ENCODE data around the gene PRDM16. TPM values are rescaled to one million over a fixed set of nuclear protein-coding genes. Genes with fewer than 3 reads are reported as not detected.

Gene PRDM16
- polyA plus RNA-seq, 1 experiment, result 0.06 TPM

DNA sequence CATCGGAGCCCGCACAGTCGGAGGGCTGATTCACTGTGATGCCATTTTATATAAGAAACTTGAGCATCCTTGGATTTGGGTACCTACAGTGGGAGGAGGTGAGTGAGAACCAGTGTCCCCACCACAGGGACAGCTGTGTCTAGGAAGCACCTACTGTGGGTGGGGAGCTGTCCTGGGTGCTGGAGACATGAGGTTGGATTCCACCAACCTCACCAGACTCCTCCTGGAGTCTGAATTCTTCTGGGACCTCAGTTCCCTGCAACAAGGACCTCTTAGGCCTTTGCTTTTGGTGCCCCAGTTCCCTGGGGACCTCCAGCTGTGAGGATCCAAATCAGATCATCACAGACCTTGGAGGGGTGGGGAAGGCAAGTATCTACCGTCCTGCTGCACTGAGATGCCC, 188.8 kb downstream of the PRDM16 start:
- H3K27me3 ChIP-seq (ENCODE audit: control insufficient read depth, insufficient read depth, low read length), result no peaks in the 10 kb centered on the region
- H3K27ac ChIP-seq (ENCODE audit: low read depth, low read length), result no peak overlapping the region
- ChIA-PET POLR2A (no interaction called here), CTCF (no interaction called here)
- no peak overlapping the region for H3K4me3 ChIP-seq (ENCODE audit: low read depth, low read length)
- no peak for DNase-seq (ENCODE audit: low read depth, low spot score)
- TF ChIP-seq, protein P1, sequence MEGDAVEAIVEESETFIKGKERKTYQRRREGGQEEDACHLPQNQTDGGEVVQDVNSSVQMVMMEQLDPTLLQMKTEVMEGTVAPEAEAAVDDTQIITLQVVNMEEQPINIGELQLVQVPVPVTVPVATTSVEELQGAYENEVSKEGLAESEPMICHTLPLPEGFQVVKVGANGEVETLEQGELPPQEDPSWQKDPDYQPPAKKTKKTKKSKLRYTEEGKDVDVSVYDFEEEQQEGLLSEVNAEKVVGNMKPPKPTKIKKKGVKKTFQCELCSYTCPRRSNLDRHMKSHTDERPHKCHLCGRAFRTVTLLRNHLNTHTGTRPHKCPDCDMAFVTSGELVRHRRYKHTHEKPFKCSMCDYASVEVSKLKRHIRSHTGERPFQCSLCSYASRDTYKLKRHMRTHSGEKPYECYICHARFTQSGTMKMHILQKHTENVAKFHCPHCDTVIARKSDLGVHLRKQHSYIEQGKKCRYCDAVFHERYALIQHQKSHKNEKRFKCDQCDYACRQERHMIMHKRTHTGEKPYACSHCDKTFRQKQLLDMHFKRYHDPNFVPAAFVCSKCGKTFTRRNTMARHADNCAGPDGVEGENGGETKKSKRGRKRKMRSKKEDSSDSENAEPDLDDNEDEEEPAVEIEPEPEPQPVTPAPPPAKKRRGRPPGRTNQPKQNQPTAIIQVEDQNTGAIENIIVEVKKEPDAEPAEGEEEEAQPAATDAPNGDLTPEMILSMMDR (IDR thresholded peaks at IDR 0.05; ENCODE audit: low read depth, low read length), result no peak
- peaks cover 27% of the 10 kb centered on the region for H3K9me3 ChIP-seq (ENCODE audit: control insufficient read depth, insufficient read depth, low read length)

DNA sequence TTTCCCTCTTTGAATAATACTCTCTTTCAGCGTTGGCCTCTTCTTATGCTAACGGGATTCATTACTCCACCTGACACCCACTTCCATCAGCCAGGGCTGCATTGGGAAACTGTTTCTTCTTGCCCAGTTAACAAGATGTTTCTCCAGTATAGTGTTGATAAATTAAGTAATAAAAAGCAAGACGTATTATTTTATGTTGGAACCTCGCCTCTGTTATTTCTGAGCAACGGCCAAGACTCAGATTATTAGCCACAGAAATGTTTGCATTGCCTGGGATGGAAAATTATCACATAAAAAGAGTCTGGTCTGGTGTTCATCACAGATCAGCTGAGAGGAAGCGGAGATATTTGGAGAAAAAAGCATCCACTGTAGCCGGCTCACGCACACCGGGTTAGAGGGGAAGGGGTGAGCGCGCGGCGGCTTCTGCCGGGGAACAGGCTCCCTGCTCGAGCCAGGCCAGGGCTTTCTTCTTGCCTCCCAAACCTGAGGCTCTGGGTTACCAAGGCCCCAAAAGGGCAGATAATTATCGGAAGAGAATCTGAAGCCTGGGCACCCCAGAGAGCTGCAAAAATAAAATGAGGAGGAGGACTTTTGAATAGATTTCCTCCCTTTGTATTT, 189.5 kb downstream of the PRDM16 start:
- H3K27ac ChIP-seq (ENCODE audit: low read depth, low read length), result no peak overlapping the region
- H3K27me3 ChIP-seq (ENCODE audit: control insufficient read depth, insufficient read depth, low read length), result no peaks in the 10 kb centered on the region
- TF ChIP-seq, protein P1 (IDR thresholded peaks at IDR 0.05; ENCODE audit: low read depth, low read length), result no peak
- no peak overlapping the region for H3K4me3 ChIP-seq (ENCODE audit: low read depth, low read length)
- no peak for DNase-seq (ENCODE audit: low read depth, low spot score)
- ChIA-PET POLR2A (no interaction called here), CTCF (no interaction called here)
- H3K9me3 ChIP-seq (ENCODE audit: control insufficient read depth, insufficient read depth, low read length), result peaks cover 32% of the 10 kb centered on the region

DNA sequence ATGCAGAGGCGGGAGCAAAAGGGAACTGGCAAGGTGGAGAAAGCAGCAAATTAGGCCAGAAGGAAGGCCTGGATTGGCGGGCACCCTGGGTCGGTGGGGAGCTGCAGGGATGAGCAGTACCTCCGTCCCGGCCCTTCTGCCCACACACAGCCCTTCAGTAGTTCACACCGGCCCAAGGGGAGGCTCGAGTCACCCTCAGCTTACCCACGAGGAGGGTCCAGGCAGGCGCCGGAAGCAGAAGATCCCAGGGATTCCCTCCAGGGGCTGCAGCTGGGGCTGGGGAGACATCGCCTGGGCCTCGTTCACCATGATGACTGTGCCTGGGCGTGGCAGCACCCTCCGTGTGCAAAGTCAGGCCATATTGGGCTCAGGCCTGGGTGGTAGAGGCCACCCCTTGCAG, 190.0 kb downstream of the PRDM16 start:
- TF ChIP-seq, protein P1 (IDR thresholded peaks at IDR 0.05; ENCODE audit: low read depth, low read length), result no peak
- no peak for DNase-seq (ENCODE audit: low read depth, low spot score)
- Histone ChIP-seq H3K4me3 (ENCODE audit: low read depth, low read length) (no peak overlapping the region), H3K9me3 (ENCODE audit: control insufficient read depth, insufficient read depth, low read length) (peaks cover 36% of the 10 kb centered on the region), H3K27me3 (ENCODE audit: control insufficient read depth, insufficient read depth, low read length) (no peaks in the 10 kb centered on the region), H3K27ac (ENCODE audit: low read depth, low read length) (no peak overlapping the region)
- POLR2A ChIA-PET, result no interaction called here
- CTCF ChIA-PET, result no interaction called here

DNA sequence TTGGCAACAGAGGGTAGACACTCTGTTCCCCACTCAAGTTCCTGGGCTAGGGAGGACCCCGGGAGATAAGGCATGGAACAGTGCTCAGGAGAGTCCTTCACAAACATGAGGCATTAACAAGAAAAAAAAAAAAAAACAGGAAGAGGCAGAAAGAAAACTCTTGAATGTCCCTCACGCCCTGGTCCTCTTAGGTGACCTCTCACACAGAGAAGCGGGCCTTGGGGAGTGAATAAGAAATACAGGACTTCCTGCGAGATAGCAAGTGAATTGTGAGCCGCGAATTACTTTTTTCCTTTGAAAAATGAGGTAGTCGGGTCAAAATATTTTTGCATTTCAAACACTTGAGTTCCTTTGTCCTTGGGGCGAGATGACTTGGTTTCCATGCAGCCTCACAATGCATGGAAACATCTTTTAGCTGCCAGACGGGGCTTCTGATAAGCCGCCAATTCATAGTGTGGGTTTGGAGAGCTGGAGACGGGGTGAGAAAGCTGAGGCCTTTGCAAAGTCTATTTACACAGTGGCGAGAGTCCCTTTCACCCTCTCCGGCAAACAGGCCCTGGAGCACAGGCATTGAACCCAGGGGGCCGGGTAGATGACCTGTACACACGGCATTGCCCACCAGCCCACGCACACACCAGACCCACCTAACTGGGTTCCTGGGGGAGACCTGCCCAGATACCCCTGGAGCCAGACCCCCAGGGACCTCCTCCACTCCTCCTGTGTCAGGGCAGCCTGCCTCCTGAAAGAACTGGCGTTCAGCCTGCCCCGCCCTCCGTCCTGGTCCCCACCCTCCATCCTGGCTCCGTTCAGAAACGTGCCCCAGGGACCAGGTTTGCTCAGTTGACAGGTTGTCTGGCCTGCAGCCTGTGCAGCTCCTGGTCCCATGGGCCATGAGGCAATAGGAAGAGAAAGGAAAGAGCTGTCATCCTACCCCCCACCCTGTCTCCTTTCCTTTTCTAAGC, 192.3 kb downstream of the PRDM16 start:
- TF ChIP-seq, protein P1 (IDR thresholded peaks at IDR 0.05; ENCODE audit: low read depth, low read length), result no peak
- CTCF ChIA-PET, result no interaction called here
- H3K27ac ChIP-seq (ENCODE audit: low read depth, low read length), result no peak overlapping the region
- no peak for DNase-seq (ENCODE audit: low read depth, low spot score)
- no peaks in the 10 kb centered on the region for H3K27me3 ChIP-seq (ENCODE audit: control insufficient read depth, insufficient read depth, low read length)
- POLR2A ChIA-PET, result no interaction called here
- H3K9me3 ChIP-seq (ENCODE audit: control insufficient read depth, insufficient read depth, low read length), result peaks cover 37% of the 10 kb centered on the region
- H3K4me3 ChIP-seq (ENCODE audit: low read depth, low read length), result no peak overlapping the region

DNA sequence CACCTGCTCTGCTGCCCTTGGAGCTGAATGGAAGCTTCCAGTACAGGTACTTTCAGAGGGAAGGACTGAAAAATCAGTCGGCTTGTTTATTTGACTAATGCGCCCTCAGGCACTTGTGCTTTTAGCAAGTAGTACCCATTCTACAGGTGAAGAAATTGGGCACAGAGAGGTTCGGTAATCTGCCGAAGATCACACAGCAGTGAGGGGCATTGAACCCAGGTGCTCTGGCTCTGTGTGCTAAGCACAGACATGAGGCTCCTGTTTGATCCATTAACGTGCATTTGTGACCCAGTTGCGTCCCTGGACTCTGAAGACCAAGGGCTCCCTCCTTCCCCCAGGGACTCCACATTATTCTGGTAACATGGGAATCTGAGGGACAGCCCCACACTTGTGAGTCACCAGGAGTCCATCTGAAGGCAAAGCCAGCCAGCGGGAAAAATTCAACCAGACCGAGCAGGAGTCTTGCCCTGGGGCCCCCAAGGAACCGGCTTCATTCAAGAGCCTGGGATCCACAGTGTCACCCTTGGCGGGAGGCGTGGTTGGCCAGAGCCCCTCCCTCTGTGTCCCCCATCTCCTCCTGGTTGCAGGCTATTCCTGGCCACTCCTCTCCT, 193.1 kb downstream of the PRDM16 start:
- H3K27me3 ChIP-seq (ENCODE audit: control insufficient read depth, insufficient read depth, low read length), result no peaks in the 10 kb centered on the region
- peaks cover 39% of the 10 kb centered on the region for H3K9me3 ChIP-seq (ENCODE audit: control insufficient read depth, insufficient read depth, low read length)
- CTCF ChIA-PET, result no interaction called here
- DNase-seq (ENCODE audit: low read depth, low spot score), result no peak
- TF ChIP-seq, protein P1 (IDR thresholded peaks at IDR 0.05; ENCODE audit: low read depth, low read length), result no peak
- H3K4me3 ChIP-seq (ENCODE audit: low read depth, low read length), result no peak overlapping the region
- no peak overlapping the region for H3K27ac ChIP-seq (ENCODE audit: low read depth, low read length)
- POLR2A ChIA-PET, result no interaction called here

Measured in AG04450 (cell line).